ENCODE data around the gene FAM204A. TPM values are rescaled to one million over a fixed set of nuclear protein-coding genes. Genes with fewer than 3 reads are reported as not detected.

Gene FAM204A
- total RNA-seq, 1 experiment from 2014 or later = 27.3 TPM

DNA sequence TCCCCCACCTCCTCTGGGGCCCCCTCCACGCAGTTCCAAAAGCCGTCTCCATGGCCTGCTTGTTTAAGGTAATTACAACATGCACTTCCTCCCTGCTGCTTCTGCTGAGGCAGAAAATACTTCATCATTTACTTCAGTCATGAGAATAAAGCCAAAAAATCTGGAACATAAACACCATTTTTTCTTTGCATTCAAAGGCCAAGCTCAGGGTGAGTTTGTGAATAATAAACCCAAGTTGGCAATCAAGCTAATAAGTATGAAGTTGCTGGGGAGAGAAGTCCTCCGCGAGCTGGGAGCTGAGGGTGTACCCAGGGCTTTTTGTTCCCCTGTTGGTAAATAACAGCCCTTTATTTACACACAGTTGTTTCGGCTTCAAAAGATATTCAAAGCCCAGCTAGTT, 70.5 kb downstream of the FAM204A start:
- H3F3A ChIP-seq (ENCODE audit: low read length, unreplicated experiment) = no peaks in the 10 kb centered on the region
- H3K4me3 ChIP-seq (ENCODE audit: low read length) = no peak overlapping the region
- CTCF ChIA-PET = no interaction called here
- no peak for TF ChIP-seq EZH2 (IDR thresholded peaks at IDR 0.05; ENCODE audit: low read length, unreplicated experiment)
- no peak for TF ChIP-seq EZH2phosphoT487 (IDR thresholded peaks at IDR 0.05; ENCODE audit: borderline replicate concordance, low read length)
- TF ChIP-seq, protein P1, sequence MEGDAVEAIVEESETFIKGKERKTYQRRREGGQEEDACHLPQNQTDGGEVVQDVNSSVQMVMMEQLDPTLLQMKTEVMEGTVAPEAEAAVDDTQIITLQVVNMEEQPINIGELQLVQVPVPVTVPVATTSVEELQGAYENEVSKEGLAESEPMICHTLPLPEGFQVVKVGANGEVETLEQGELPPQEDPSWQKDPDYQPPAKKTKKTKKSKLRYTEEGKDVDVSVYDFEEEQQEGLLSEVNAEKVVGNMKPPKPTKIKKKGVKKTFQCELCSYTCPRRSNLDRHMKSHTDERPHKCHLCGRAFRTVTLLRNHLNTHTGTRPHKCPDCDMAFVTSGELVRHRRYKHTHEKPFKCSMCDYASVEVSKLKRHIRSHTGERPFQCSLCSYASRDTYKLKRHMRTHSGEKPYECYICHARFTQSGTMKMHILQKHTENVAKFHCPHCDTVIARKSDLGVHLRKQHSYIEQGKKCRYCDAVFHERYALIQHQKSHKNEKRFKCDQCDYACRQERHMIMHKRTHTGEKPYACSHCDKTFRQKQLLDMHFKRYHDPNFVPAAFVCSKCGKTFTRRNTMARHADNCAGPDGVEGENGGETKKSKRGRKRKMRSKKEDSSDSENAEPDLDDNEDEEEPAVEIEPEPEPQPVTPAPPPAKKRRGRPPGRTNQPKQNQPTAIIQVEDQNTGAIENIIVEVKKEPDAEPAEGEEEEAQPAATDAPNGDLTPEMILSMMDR (conservative IDR thresholded peaks at IDR 0.05; ENCODE audit: low read depth, low read length) = no peak
- no TSS peak for BruUV-seq (replicated peaks)
- no peak overlapping the region for H3K9ac ChIP-seq (ENCODE audit: low read length)
- H3K9me3 ChIP-seq (ENCODE audit: low read length) = no peaks in the 10 kb centered on the region
- no peaks in the 10 kb centered on the region for H3K36me3 ChIP-seq (ENCODE audit: low read depth, low read length)
- H3K27ac ChIP-seq (ENCODE audit: low read length) = no peak overlapping the region
- no peak for ATAC-seq
- H2AFZ ChIP-seq (ENCODE audit: low read length) = no peak overlapping the region
- no peaks in the 10 kb centered on the region for H3K4me1 ChIP-seq (ENCODE audit: insufficient read depth, low read length)
- intact Hi-C loops (cut with micrococcal nuclease) = no loop called here
- no peak for DNase-seq
- no peak overlapping the region for H3K4me2 ChIP-seq (ENCODE audit: low read length)
- no peaks in the 10 kb centered on the region for H3K9me2 ChIP-seq (replicated peaks; ENCODE audit: low read length)
- no peaks in the 10 kb centered on the region for H3K79me2 ChIP-seq (ENCODE audit: low read length)
- H3K27me3 ChIP-seq (ENCODE audit: low read length) = peaks cover 50% of the 10 kb centered on the region
- POLR2A ChIA-PET (ENCODE audit: unreplicated experiment) = no interaction called here
- no peaks in the 10 kb centered on the region for H4K20me1 ChIP-seq (ENCODE audit: low read length)

DNA sequence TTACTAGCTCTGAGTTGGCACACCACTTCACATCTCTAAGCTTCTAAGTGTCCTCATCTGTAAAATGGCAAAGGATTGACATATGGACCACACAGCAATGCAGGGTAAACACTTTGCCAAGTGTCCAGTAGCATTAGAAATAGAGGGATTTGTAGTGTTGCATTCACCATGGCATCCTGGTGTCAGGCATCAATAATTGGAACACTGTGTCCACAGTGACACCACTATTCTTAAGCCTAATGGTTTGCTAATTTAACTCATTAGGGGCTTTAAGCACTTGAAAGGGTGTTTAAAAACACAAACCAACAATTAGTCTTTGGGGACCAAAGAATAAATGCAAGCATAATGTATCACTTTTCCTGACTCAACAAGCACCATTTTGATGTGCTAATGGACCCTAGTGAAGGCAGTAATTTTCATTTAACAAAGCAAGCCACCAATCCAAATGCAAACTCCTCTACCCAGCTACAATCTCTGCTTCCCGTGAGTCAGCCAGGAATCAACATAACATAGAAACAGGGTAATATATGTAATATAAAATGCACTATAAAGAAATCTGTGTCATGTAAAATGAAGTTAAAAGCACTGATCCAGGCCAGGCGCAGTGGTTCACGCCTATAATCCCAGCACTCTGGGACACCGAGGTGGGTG, 75.9 kb downstream of the FAM204A start:
- ChIA-PET POLR2A (ENCODE audit: unreplicated experiment) (no interaction called here), CTCF (interaction anchor here (0.6 kb wide), 1 partner anchor 49 kb away, joined by 3 read pairs; no protein-coding TSS in a partner anchor)
- Histone ChIP-seq H3K9ac (ENCODE audit: low read length) (no peak overlapping the region), H4K20me1 (ENCODE audit: low read length) (no peaks in the 10 kb centered on the region), H3K79me2 (ENCODE audit: low read length) (no peaks in the 10 kb centered on the region), H3K36me3 (ENCODE audit: low read depth, low read length) (no peaks in the 10 kb centered on the region), H3K9me2 (replicated peaks; ENCODE audit: low read length) (no peaks in the 10 kb centered on the region), H3K9me3 (ENCODE audit: low read length) (no peaks in the 10 kb centered on the region), H3K4me3 (ENCODE audit: low read length) (no peak overlapping the region), H2AFZ (ENCODE audit: low read length) (no peak overlapping the region), H3K4me2 (ENCODE audit: low read length) (no peak overlapping the region), H3F3A (ENCODE audit: low read length, unreplicated experiment) (no peaks in the 10 kb centered on the region), H3K27me3 (ENCODE audit: low read length) (peaks cover 57% of the 10 kb centered on the region), H3K4me1 (ENCODE audit: insufficient read depth, low read length) (no peaks in the 10 kb centered on the region), H3K27ac (ENCODE audit: low read length) (no peak overlapping the region)
- no TSS peak for BruUV-seq (replicated peaks)
- no peak for DNase-seq
- intact Hi-C loops (cut with micrococcal nuclease) = no loop called here
- TF ChIP-seq EZH2 (IDR thresholded peaks at IDR 0.05; ENCODE audit: low read length, unreplicated experiment) (no peak), EZH2phosphoT487 (IDR thresholded peaks at IDR 0.05; ENCODE audit: borderline replicate concordance, low read length) (no peak)
- TF ChIP-seq, protein P1 (conservative IDR thresholded peaks at IDR 0.05; ENCODE audit: low read depth, low read length) = no peak
- no peak for ATAC-seq

DNA sequence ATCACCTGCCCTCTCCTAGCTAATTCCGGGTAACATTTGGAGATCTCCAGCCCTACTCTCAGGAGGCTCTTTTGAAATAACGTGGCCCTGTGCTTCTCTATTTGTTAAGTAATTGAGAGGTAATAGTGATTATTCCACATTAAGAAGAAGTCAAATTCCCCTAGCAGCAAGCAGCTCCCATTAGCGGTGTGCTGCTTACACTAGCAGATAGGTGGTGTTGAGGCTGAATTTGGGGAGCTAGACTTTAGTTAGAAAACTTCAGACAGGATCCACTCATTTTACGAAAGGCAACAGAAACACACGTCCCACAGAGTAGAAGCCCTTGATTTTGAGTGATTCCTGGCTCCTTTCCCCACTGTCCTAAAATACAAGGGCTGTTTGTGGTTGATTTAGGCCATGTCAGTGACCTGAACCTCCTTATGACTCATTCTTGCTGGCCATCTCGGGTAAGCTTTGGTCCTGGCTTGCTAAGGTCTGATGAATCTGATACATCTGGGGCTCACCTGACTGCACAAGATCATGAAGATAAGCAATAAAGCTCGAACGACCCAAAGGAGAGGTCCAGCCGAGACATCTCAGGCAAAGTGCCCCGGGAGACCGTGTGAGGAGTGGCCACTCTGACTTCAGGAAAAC, 77.2 kb downstream of the FAM204A start:
- Histone ChIP-seq H3K27ac (ENCODE audit: low read length) (no peak overlapping the region), H3K79me2 (ENCODE audit: low read length) (no peaks in the 10 kb centered on the region), H4K20me1 (ENCODE audit: low read length) (no peaks in the 10 kb centered on the region), H2AFZ (ENCODE audit: low read length) (no peak overlapping the region), H3K4me3 (ENCODE audit: low read length) (no peak overlapping the region), H3K9me2 (replicated peaks; ENCODE audit: low read length) (no peaks in the 10 kb centered on the region), H3K4me2 (ENCODE audit: low read length) (no peak overlapping the region), H3K4me1 (ENCODE audit: insufficient read depth, low read length) (no peaks in the 10 kb centered on the region), H3K9me3 (ENCODE audit: low read length) (no peaks in the 10 kb centered on the region), H3K36me3 (ENCODE audit: low read depth, low read length) (no peaks in the 10 kb centered on the region), H3K9ac (ENCODE audit: low read length) (no peak overlapping the region), H3F3A (ENCODE audit: low read length, unreplicated experiment) (no peaks in the 10 kb centered on the region), H3K27me3 (ENCODE audit: low read length) (peaks cover 53% of the 10 kb centered on the region)
- intact Hi-C loops (cut with micrococcal nuclease) = no loop called here
- POLR2A ChIA-PET (ENCODE audit: unreplicated experiment) = no interaction called here
- no peak for DNase-seq
- TF ChIP-seq EZH2phosphoT487 (IDR thresholded peaks at IDR 0.05; ENCODE audit: borderline replicate concordance, low read length) = no peak
- TF ChIP-seq, protein P1 (conservative IDR thresholded peaks at IDR 0.05; ENCODE audit: low read depth, low read length) = no peak
- no peak for TF ChIP-seq EZH2 (IDR thresholded peaks at IDR 0.05; ENCODE audit: low read length, unreplicated experiment)
- no peak for ATAC-seq
- BruUV-seq (replicated peaks) = no TSS peak
- CTCF ChIA-PET = no interaction called here
